GM23338 (cell line): ENCODE measurements around the gene NTN4. TPM values are rescaled to one million over a fixed set of nuclear protein-coding genes. Genes with fewer than 3 reads are reported as not detected.

Source experiments
- ATAC-seq: fragments of 200-7000 bp; cut with Tn5 transposase; 3 replicates; pipeline ENCODE4 v1.9.1; 2020
- DNase-seq: peaks from one replicate; pipeline ENCODE4 v3.0.0-alpha.2; 2015; ENCODE audit warnings: low spot score
- H2AFZ ChIP-seq: fragments of 200-600 bp; sonication (generic); 2 replicates; pipeline ENCODE4 v1.8.0; 2016; ENCODE audit warnings: antibody characterized with exemption, mild to moderate bottlenecking, moderate library complexity
- H3F3A ChIP-seq: fragments of 200-600 bp; sonication (generic); replicated peaks from 2 replicates; pipeline ENCODE4 v1.8.0; 2017; ENCODE audit warnings: antibody characterized with exemption, mixed run types, low read depth
- H3K27ac ChIP-seq: fragments of 200-600 bp; sonication (generic); 2 replicates; pipeline ENCODE4 v1.6.1; 2016; ENCODE audit warnings: low read depth
- H3K27me3 ChIP-seq: fragments of 200-600 bp; sonication (generic); 2 replicates; pipeline ENCODE4 v1.8.0; 2016; ENCODE audit warnings: mild to moderate bottlenecking, mixed run types, moderate library complexity; ENCODE audit not compliant: insufficient read depth
- H3K36me3 ChIP-seq: fragments of 200-600 bp; sonication (generic); 2 replicates; pipeline ENCODE4 v1.8.0; 2016; ENCODE audit warnings: mild to moderate bottlenecking; ENCODE audit not compliant: insufficient read depth
- H3K4me1 ChIP-seq: fragments of 200-600 bp; sonication (generic); 2 replicates; pipeline ENCODE4 v1.8.0; 2016; ENCODE audit warnings: mild to moderate bottlenecking, moderate library complexity; ENCODE audit not compliant: insufficient read depth
- H3K4me2 ChIP-seq: fragments of 200-600 bp; sonication (generic); 2 replicates; pipeline ENCODE4 v1.7.1; 2017; ENCODE audit warnings: mixed run types
- H3K4me3 ChIP-seq: fragments of 200-600 bp; sonication (generic); 2 replicates; pipeline ENCODE4 v1.6.1; 2016; ENCODE audit warnings: mixed run types
- H3K79me2 ChIP-seq: fragments of 200-600 bp; sonication (generic); replicated peaks from 2 replicates; pipeline ENCODE4 v1.8.0; 2017; ENCODE audit warnings: mild to moderate bottlenecking; ENCODE audit not compliant: insufficient read depth
- H3K9me2 ChIP-seq: fragments of 200-600 bp; sonication (generic); 2 replicates; pipeline ENCODE4 v1.8.0; 2017; ENCODE audit not compliant: insufficient read depth
- H4K20me1 ChIP-seq: fragments of 200-600 bp; sonication (generic); replicated peaks from 2 replicates; pipeline ENCODE4 v1.8.0; 2017; ENCODE audit warnings: mild to moderate bottlenecking; ENCODE audit not compliant: insufficient read depth
- H3K27ac Mint-ChIP-seq: 2 replicates; pipeline ENCODE4 v1.8.0; 2020; ENCODE audit warnings: inconsistent platforms, mild to moderate bottlenecking, moderate library complexity, mixed read lengths
- H3K27me3 Mint-ChIP-seq: 3 replicates; pipeline ENCODE4 v1.8.0; 2022; ENCODE audit warnings: low read depth, mild to moderate bottlenecking, moderate library complexity, mixed read lengths, inconsistent platforms; ENCODE audit not compliant: insufficient read depth, poor library complexity
- H3K36me3 Mint-ChIP-seq: 3 replicates; pipeline ENCODE4 v1.8.0; 2021; ENCODE audit warnings: low read depth, mild to moderate bottlenecking, inconsistent platforms, moderate library complexity, mixed read lengths
- H3K4me1 Mint-ChIP-seq: 3 replicates; pipeline ENCODE4 v1.8.0; 2020; ENCODE audit warnings: mild to moderate bottlenecking, inconsistent platforms, mixed read lengths
- H3K4me3 Mint-ChIP-seq: 3 replicates; pipeline ENCODE4 v1.8.0; 2021; ENCODE audit warnings: moderate library complexity, mild to moderate bottlenecking, inconsistent platforms, mixed read lengths
- H3K9me3 Mint-ChIP-seq: 3 replicates; pipeline ENCODE4 v1.8.0; 2020; ENCODE audit warnings: moderate library complexity, mild to moderate bottlenecking, inconsistent platforms, mixed read lengths
- CREB1 ChIP-seq: fragments of 250-450 bp; sonication (Bioruptor Pico); IDR thresholded peaks from 2 replicates; pipeline ENCODE4 v1.5.0; 2020; ENCODE audit warnings: low read depth, mild to moderate bottlenecking, moderate library complexity
- EZH2 ChIP-seq: fragments of 200-600 bp; sonication (generic); IDR thresholded peaks from one replicate; pipeline ENCODE4 v1.8.0; 2017; ENCODE audit warnings: antibody characterized with exemption, mild to moderate bottlenecking, low read depth; ENCODE audit not compliant: unreplicated experiment
- EZH2phosphoT487 ChIP-seq: fragments of 200-600 bp; sonication (generic); IDR thresholded peaks from one replicate; pipeline ENCODE4 v1.8.1; 2018; ENCODE audit warnings: antibody characterized with exemption; ENCODE audit not compliant: unreplicated experiment
- JUNB ChIP-seq: IDR thresholded peaks from one replicate; pipeline ENCODE4 v1.6.1; 2016; ENCODE audit warnings: antibody characterized with exemption; ENCODE audit not compliant: unreplicated experiment
- NANOG ChIP-seq: IDR thresholded peaks from 2 replicates; pipeline ENCODE4 v1.6.1; 2016; ENCODE audit warnings: antibody characterized with exemption, borderline replicate concordance
- POLR2AphosphoS5 ChIP-seq: IDR thresholded peaks from 2 replicates; pipeline ENCODE4 v1.6.1; 2016; ENCODE audit warnings: antibody characterized with exemption, low read depth
- STAT1 ChIP-seq: IDR thresholded peaks from one replicate; pipeline ENCODE4 v1.6.1; 2016; ENCODE audit warnings: antibody characterized with exemption; ENCODE audit not compliant: unreplicated experiment
- ZNF114 ChIP-seq: fragments of 250-450 bp; sonication (Bioruptor Pico); IDR thresholded peaks from 2 replicates; pipeline ENCODE4 v1.5.0; 2020; ENCODE audit warnings: mild to moderate bottlenecking, moderate library complexity
- ZNF331 ChIP-seq: fragments of 250-450 bp; sonication (Bioruptor Pico); IDR thresholded peaks from 2 replicates; pipeline ENCODE4 v1.5.0; 2020; ENCODE audit warnings: low read depth, mild to moderate bottlenecking, moderate library complexity
- polyA plus RNA-seq: library from polyadenylated mRNA; unstranded; fragments of >200 nt; fragmentation: Nextera tagmentation; extraction: Ambion mirVana; gene quantifications from 2 replicates; pipeline ENCODE4 v1.2.1, GENCODE V29; 2016
- total RNA-seq: library from RNA; depleted of rRNA; stranded (reverse); fragments of >200 nt; shearing (Covaris generic); gene quantifications from 2 replicates; pipeline ENCODE4 v1.2.3, GENCODE V29; 2014
- TF ChIP-seq, protein P1 (sequence below), 2 experiments: fragments of 200-600 bp in 1 of 2; sonication (generic) in 1 of 2; conservative IDR thresholded peaks; 2 replicates each; pipeline versions ENCODE4 v1.5.1 to v1.6.1; 2016 to 2017; ENCODE audit warnings: antibody characterized with exemption in 2 of 2, low read depth in 2 of 2, mild to moderate bottlenecking in 2 of 2, moderate library complexity in 1 of 2
- TF ChIP-seq, protein P2 (sequence below): IDR thresholded peaks from one replicate; pipeline ENCODE4 v1.6.1; 2018; ENCODE audit warnings: antibody characterized with exemption; ENCODE audit not compliant: unreplicated experiment
- TF ChIP-seq, protein P3 (sequence below): IDR thresholded peaks from 2 replicates; pipeline ENCODE4 v1.6.1; 2016; ENCODE audit warnings: antibody characterized with exemption
- TF ChIP-seq, protein P4 (sequence below): fragments of 250-450 bp; sonication (Bioruptor Pico); IDR thresholded peaks from 2 replicates; pipeline ENCODE4 v1.5.0; 2020; ENCODE audit warnings: mild to moderate bottlenecking, moderate library complexity

Gene NTN4
- total and polyA plus RNA-seq, 2 experiments from 2014 or later, result 1.5 to 3.8 TPM

- H3K4me3 Mint-ChIP-seq, result no peak overlapping the region
- H3K27me3 Mint-ChIP-seq, result no peaks in the 10 kb centered on the region
- peaks cover 2% of the 10 kb centered on the region; the same call in 1 of the 3 replicates for H3K9me3 Mint-ChIP-seq
- Histone ChIP-seq H4K20me1 (0 out of 2 replicates have a peak, but pooled peaks cover 3% of the 10 kb centered on the region), H3K79me2 (no peaks in the 10 kb centered on the region), H3K27ac (no peak overlapping the region), H3K4me1 (no peaks in the 10 kb centered on the region), H3K27me3 (no peaks in the 10 kb centered on the region), H3K36me3 (no peaks in the 10 kb centered on the region), H2AFZ (no peak overlapping the region), H3K4me3 (no peak overlapping the region), H3F3A (no peaks in the 10 kb centered on the region), H3K4me2 (no peak overlapping the region), H3K9me2 (no peaks in the 10 kb centered on the region)
- ATAC-seq (no peak), DNase-seq (no peak)
- no peaks in the 10 kb centered on the region for H3K4me1 Mint-ChIP-seq
- H3K27ac Mint-ChIP-seq, result no peak overlapping the region
- TF ChIP-seq EZH2 (no peak), STAT1 (no peak), ZNF114 (CRISPR knock-in tag) (no peak), EZH2phosphoT487 (no peak), ZNF331 (CRISPR knock-in tag) (no peak), CREB1 (no peak), NANOG (no peak), JUNB (no peak), POLR2AphosphoS5 (no peak)
- TF ChIP-seq, protein P1, sequence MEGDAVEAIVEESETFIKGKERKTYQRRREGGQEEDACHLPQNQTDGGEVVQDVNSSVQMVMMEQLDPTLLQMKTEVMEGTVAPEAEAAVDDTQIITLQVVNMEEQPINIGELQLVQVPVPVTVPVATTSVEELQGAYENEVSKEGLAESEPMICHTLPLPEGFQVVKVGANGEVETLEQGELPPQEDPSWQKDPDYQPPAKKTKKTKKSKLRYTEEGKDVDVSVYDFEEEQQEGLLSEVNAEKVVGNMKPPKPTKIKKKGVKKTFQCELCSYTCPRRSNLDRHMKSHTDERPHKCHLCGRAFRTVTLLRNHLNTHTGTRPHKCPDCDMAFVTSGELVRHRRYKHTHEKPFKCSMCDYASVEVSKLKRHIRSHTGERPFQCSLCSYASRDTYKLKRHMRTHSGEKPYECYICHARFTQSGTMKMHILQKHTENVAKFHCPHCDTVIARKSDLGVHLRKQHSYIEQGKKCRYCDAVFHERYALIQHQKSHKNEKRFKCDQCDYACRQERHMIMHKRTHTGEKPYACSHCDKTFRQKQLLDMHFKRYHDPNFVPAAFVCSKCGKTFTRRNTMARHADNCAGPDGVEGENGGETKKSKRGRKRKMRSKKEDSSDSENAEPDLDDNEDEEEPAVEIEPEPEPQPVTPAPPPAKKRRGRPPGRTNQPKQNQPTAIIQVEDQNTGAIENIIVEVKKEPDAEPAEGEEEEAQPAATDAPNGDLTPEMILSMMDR (conservative IDR thresholded peaks at IDR 0.05; ENCODE audit: low read depth in 2 of 2), result no peak
- TF ChIP-seq, protein P2, sequence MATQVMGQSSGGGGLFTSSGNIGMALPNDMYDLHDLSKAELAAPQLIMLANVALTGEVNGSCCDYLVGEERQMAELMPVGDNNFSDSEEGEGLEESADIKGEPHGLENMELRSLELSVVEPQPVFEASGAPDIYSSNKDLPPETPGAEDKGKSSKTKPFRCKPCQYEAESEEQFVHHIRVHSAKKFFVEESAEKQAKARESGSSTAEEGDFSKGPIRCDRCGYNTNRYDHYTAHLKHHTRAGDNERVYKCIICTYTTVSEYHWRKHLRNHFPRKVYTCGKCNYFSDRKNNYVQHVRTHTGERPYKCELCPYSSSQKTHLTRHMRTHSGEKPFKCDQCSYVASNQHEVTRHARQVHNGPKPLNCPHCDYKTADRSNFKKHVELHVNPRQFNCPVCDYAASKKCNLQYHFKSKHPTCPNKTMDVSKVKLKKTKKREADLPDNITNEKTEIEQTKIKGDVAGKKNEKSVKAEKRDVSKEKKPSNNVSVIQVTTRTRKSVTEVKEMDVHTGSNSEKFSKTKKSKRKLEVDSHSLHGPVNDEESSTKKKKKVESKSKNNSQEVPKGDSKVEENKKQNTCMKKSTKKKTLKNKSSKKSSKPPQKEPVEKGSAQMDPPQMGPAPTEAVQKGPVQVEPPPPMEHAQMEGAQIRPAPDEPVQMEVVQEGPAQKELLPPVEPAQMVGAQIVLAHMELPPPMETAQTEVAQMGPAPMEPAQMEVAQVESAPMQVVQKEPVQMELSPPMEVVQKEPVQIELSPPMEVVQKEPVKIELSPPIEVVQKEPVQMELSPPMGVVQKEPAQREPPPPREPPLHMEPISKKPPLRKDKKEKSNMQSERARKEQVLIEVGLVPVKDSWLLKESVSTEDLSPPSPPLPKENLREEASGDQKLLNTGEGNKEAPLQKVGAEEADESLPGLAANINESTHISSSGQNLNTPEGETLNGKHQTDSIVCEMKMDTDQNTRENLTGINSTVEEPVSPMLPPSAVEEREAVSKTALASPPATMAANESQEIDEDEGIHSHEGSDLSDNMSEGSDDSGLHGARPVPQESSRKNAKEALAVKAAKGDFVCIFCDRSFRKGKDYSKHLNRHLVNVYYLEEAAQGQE, result no peak
- TF ChIP-seq, protein P3, sequence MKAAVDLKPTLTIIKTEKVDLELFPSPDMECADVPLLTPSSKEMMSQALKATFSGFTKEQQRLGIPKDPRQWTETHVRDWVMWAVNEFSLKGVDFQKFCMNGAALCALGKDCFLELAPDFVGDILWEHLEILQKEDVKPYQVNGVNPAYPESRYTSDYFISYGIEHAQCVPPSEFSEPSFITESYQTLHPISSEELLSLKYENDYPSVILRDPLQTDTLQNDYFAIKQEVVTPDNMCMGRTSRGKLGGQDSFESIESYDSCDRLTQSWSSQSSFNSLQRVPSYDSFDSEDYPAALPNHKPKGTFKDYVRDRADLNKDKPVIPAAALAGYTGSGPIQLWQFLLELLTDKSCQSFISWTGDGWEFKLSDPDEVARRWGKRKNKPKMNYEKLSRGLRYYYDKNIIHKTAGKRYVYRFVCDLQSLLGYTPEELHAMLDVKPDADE, result no peak
- TF ChIP-seq, protein P4, sequence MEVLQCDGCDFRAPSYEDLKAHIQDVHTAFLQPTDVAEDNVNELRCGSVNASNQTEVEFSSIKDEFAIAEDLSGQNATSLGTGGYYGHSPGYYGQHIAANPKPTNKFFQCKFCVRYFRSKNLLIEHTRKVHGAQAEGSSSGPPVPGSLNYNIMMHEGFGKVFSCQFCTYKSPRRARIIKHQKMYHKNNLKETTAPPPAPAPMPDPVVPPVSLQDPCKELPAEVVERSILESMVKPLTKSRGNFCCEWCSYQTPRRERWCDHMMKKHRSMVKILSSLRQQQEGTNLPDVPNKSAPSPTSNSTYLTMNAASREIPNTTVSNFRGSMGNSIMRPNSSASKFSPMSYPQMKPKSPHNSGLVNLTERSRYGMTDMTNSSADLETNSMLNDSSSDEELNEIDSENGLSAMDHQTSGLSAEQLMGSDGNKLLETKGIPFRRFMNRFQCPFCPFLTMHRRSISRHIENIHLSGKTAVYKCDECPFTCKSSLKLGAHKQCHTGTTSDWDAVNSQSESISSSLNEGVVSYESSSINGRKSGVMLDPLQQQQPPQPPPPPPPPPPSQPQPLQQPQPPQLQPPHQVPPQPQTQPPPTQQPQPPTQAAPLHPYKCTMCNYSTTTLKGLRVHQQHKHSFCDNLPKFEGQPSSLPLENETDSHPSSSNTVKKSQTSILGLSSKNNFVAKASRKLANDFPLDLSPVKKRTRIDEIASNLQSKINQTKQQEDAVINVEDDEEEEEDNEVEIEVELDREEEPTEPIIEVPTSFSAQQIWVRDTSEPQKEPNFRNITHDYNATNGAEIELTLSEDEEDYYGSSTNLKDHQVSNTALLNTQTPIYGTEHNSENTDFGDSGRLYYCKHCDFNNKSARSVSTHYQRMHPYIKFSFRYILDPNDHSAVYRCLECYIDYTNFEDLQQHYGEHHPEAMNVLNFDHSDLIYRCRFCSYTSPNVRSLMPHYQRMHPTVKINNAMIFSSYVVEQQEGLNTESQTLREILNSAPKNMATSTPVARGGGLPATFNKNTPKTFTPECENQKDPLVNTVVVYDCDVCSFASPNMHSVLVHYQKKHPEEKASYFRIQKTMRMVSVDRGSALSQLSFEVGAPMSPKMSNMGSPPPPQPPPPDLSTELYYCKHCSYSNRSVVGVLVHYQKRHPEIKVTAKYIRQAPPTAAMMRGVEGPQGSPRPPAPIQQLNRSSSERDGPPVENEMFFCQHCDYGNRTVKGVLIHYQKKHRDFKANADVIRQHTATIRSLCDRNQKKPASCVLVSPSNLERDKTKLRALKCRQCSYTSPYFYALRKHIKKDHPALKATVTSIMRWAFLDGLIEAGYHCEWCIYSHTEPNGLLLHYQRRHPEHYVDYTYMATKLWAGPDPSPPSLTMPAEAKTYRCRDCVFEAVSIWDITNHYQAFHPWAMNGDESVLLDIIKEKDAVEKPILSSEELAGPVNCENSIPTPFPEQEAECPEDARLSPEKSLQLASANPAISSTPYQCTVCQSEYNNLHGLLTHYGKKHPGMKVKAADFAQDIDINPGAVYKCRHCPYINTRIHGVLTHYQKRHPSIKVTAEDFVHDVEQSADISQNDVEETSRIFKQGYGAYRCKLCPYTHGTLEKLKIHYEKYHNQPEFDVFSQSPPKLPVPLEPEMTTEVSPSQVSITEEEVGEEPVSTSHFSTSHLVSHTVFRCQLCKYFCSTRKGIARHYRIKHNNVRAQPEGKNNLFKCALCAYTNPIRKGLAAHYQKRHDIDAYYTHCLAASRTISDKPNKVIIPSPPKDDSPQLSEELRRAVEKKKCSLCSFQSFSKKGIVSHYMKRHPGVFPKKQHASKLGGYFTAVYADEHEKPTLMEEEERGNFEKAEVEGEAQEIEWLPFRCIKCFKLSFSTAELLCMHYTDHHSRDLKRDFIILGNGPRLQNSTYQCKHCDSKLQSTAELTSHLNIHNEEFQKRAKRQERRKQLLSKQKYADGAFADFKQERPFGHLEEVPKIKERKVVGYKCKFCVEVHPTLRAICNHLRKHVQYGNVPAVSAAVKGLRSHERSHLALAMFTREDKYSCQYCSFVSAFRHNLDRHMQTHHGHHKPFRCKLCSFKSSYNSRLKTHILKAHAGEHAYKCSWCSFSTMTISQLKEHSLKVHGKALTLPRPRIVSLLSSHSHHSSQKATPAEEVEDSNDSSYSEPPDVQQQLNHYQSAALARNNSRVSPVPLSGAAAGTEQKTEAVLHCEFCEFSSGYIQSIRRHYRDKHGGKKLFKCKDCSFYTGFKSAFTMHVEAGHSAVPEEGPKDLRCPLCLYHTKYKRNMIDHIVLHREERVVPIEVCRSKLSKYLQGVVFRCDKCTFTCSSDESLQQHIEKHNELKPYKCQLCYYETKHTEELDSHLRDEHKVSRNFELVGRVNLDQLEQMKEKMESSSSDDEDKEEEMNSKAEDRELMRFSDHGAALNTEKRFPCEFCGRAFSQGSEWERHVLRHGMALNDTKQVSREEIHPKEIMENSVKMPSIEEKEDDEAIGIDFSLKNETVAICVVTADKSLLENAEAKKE, result no peak
- peaks cover 3% of the 10 kb centered on the region; the same call in 1 of the 3 replicates for H3K36me3 Mint-ChIP-seq
These were observed 50.8 kb downstream of the NTN4 start for GRCh38 chr12:95739561-95740313.
